H1 (cell line): ENCODE data around the gene CLPTM1L. TPM values are rescaled to one million over a fixed set of nuclear protein-coding genes. Genes with fewer than 3 reads are reported as not detected.

Experiments used
- CTCF ChIA-PET: fragments of 300-600 bp; sonication (Branson Sonifier 250); formaldehyde crosslinking; loops from one replicate; lab custom pipeline; 2021; ENCODE audit not compliant: partially characterized antibody; lab: Charles Lee
- POLR2A ChIA-PET: fragments of 300-600 bp; sonication (Branson Sonifier 250); formaldehyde crosslinking; loops from one replicate; lab custom pipeline; 2021; ENCODE audit warnings: inconsistent platforms; ENCODE audit not compliant: partially characterized antibody; lab: Charles Lee
- DNase-seq, 2 experiments: peaks; one replicate each; pipeline versions ENCODE4 v3.0.0 to v3.0.0-alpha.2; 2010 to 2022; ENCODE audit warnings: low spot score in 2 of 2, low read depth in 1 of 2, mixed read lengths in 1 of 2
- FAIRE-seq: peaks from 2 replicates; lab custom pipeline; 2011; peaks lifted over from hg19 to GRCh38; lab: Jason Lieb, UNC
- H2AFZ ChIP-seq: 2 replicates; pipeline ENCODE4 v1.8.1; 2012; ENCODE audit warnings: low read length, inconsistent platforms
- H2AK5ac ChIP-seq: 2 replicates; pipeline ENCODE4 v1.6.1; 2013; ENCODE audit warnings: low read depth, low read length
- H2BK120ac ChIP-seq: replicated peaks from 2 replicates; pipeline ENCODE3; 2013; ENCODE audit warnings: low read depth, low read length, inconsistent platforms
- H2BK12ac ChIP-seq: 2 replicates; pipeline ENCODE4 v1.6.1; 2013; ENCODE audit warnings: low read depth, low read length
- H2BK15ac ChIP-seq: 2 replicates; pipeline ENCODE4 v1.6.1; 2013; ENCODE audit warnings: low read length
- H2BK20ac ChIP-seq: 2 replicates; pipeline ENCODE4 v1.6.1; 2013; ENCODE audit warnings: low read length
- H2BK5ac ChIP-seq: 2 replicates; pipeline ENCODE4 v1.6.1; 2013; ENCODE audit warnings: low read depth, low read length
- H3K14ac ChIP-seq: 2 replicates; pipeline ENCODE4 v1.6.1; 2013; ENCODE audit warnings: inconsistent platforms; ENCODE audit not compliant: insufficient read length
- H3K18ac ChIP-seq: 2 replicates; pipeline ENCODE4 v1.6.1; 2013; ENCODE audit warnings: low read length; ENCODE audit errors: extremely low read depth
- H3K23ac ChIP-seq: 2 replicates; pipeline ENCODE4 v1.6.1; 2013; ENCODE audit warnings: inconsistent platforms; ENCODE audit not compliant: insufficient read length
- H3K23me2 ChIP-seq: 2 replicates; pipeline ENCODE4 v1.6.1; 2013; ENCODE audit warnings: low read depth, low read length
- H3K27ac ChIP-seq: 2 replicates; pipeline ENCODE4 v1.6.1; 2011; ENCODE audit warnings: low read depth, low read length, inconsistent platforms
- H3K27me3 ChIP-seq, 4 experiments: replicated peaks in 1 of 4; 1 replicate in 1 of 4; 2 replicates in 3 of 4; pipeline versions ENCODE4 v1.6.1 to v1.8.1; 2011 to 2013; ENCODE audit warnings: low read length in 3 of 4, mild to moderate bottlenecking in 3 of 4, inconsistent platforms in 2 of 4, mixed read lengths in 2 of 4, moderate library complexity in 1 of 4; ENCODE audit not compliant: control insufficient read depth in 3 of 4, insufficient read depth in 3 of 4; ENCODE audit errors: extremely low read depth in 1 of 4
- H3K36me3 ChIP-seq, 4 experiments: 2 replicates each; pipeline versions ENCODE4 v1.6.1 to v1.8.1; 2011 to 2013; ENCODE audit warnings: mild to moderate bottlenecking in 4 of 4, low read length in 3 of 4, moderate library complexity in 2 of 4, control low read depth in 1 of 4, inconsistent platforms in 1 of 4; ENCODE audit not compliant: insufficient read depth in 4 of 4, control insufficient read depth in 2 of 4
- H3K4ac ChIP-seq: replicated peaks from 2 replicates; pipeline ENCODE3; 2013; ENCODE audit warnings: low read length, low read depth, mixed read lengths, inconsistent platforms; ENCODE audit not compliant: insufficient read length
- H3K4me1 ChIP-seq, 4 experiments: replicated peaks in 1 of 4; 1 replicate in 1 of 4; 2 replicates in 3 of 4; pipeline versions ENCODE4 v1.6.1 to v1.8.1; 2011 to 2013; ENCODE audit warnings: low read length in 3 of 4, inconsistent platforms in 2 of 4, mixed read lengths in 1 of 4; ENCODE audit not compliant: insufficient read depth in 4 of 4, control insufficient read depth in 3 of 4
- H3K4me2 ChIP-seq, 2 experiments: 2 replicates each; pipeline versions ENCODE4 v1.6.1 to v1.8.1; 2011 to 2013; ENCODE audit warnings: low read depth in 2 of 2, low read length in 2 of 2, control low read depth in 1 of 2, inconsistent platforms in 1 of 2, mild to moderate bottlenecking in 1 of 2; ENCODE audit not compliant: insufficient read depth in 1 of 2
- H3K4me3 ChIP-seq, 4 experiments: fragments of 200-600, 300-600 bp in 1 of 4; sonication (generic), shearing (Covaris generic), sonication (Bioruptor Twin) in 1 of 4; 2 replicates each; pipeline versions ENCODE4 v1.5.1 to v1.8.1; 2011 to 2016; ENCODE audit warnings: low read length in 4 of 4, low read depth in 3 of 4, control low read depth in 2 of 4, inconsistent platforms in 2 of 4, mild to moderate bottlenecking in 2 of 4, mixed read lengths in 1 of 4, moderate library complexity in 1 of 4; ENCODE audit not compliant: insufficient read depth in 2 of 4; ENCODE audit errors: extremely low read depth in 1 of 4
- H3K56ac ChIP-seq: replicated peaks from 2 replicates; pipeline ENCODE3; 2013; ENCODE audit warnings: low read depth, mild to moderate bottlenecking, mixed read lengths, low read length, inconsistent platforms; ENCODE audit not compliant: insufficient read length
- H3K79me1 ChIP-seq: 2 replicates; pipeline ENCODE4 v1.6.1; 2013; ENCODE audit warnings: low read depth, low read length, control low read depth
- H3K79me2 ChIP-seq, 2 experiments: 2 replicates each; pipeline versions ENCODE4 v1.6.1 to v1.8.1; 2012 to 2013; ENCODE audit warnings: low read length in 2 of 2, mild to moderate bottlenecking in 2 of 2, inconsistent platforms in 1 of 2; ENCODE audit not compliant: insufficient read depth in 2 of 2, control insufficient read depth in 1 of 2
- H3K9ac ChIP-seq, 4 experiments: replicated peaks in 1 of 4; 1 replicate in 1 of 4; 2 replicates in 3 of 4; pipeline versions ENCODE4 v1.6.1 to v1.8.1; 2011 to 2013; ENCODE audit warnings: low read depth in 3 of 4, low read length in 3 of 4, control low read depth in 2 of 4, mild to moderate bottlenecking in 2 of 4, moderate library complexity in 2 of 4, inconsistent platforms in 1 of 4; ENCODE audit errors: extremely low read depth in 1 of 4
- H3K9me3 ChIP-seq, 2 experiments: 2 replicates each; pipeline versions ENCODE4 v1.6.1 to v1.8.1; 2012 to 2013; ENCODE audit warnings: mild to moderate bottlenecking in 2 of 2, moderate library complexity in 2 of 2, control low read depth in 1 of 2, inconsistent platforms in 1 of 2, low read depth in 1 of 2, low read length in 1 of 2, mixed read lengths in 1 of 2; ENCODE audit not compliant: insufficient read depth in 2 of 2
- H4K20me1 ChIP-seq, 2 experiments: replicated peaks in 1 of 2; 2 replicates each; pipeline versions ENCODE3 to v1.8.1; 2011 to 2013; ENCODE audit warnings: inconsistent platforms in 2 of 2, low read length in 2 of 2, mild to moderate bottlenecking in 1 of 2; ENCODE audit not compliant: insufficient read depth in 2 of 2, control insufficient read depth in 1 of 2
- H4K5ac ChIP-seq: 2 replicates; pipeline ENCODE4 v1.6.1; 2013; ENCODE audit warnings: low read length, low read depth, mixed read lengths, inconsistent platforms; ENCODE audit not compliant: insufficient read length
- H4K8ac ChIP-seq: 2 replicates; pipeline ENCODE4 v1.8.0; 2013; ENCODE audit warnings: mild to moderate bottlenecking, moderate library complexity, low read length, inconsistent platforms; ENCODE audit not compliant: insufficient read depth; ENCODE audit errors: extremely low read depth
- H4K91ac ChIP-seq: replicated peaks from 2 replicates; pipeline ENCODE3; 2013; ENCODE audit warnings: low read length, mixed read lengths, inconsistent platforms; ENCODE audit not compliant: insufficient read length
- ASH2L ChIP-seq: fragments of 200-600, 300-600 bp; sonication (generic); IDR thresholded peaks from one replicate; pipeline ENCODE4 v1.7.1; 2017; ENCODE audit warnings: low read length
- ATF3 ChIP-seq: IDR thresholded peaks from 2 replicates; pipeline ENCODE4 v1.6.1; 2011; ENCODE audit warnings: low read depth, mild to moderate bottlenecking, low read length; ENCODE audit not compliant: insufficient read depth
- BRCA1 ChIP-seq: IDR thresholded peaks from 2 replicates; pipeline ENCODE4 v1.6.1; 2012; ENCODE audit warnings: low read depth, low read length, improper control_type of control experiment
- CHD1 ChIP-seq: IDR thresholded peaks from 2 replicates; pipeline ENCODE4 v1.6.1; 2012; ENCODE audit warnings: low read depth, low read length, improper control_type of control experiment
- CHD2 ChIP-seq: IDR thresholded peaks from 2 replicates; pipeline ENCODE4 v1.6.1; 2012; ENCODE audit warnings: low read length, improper control_type of control experiment
- CTBP2 ChIP-seq: IDR thresholded peaks from 2 replicates; pipeline ENCODE4 v1.7.0; 2011; ENCODE audit warnings: borderline replicate concordance, mild to moderate bottlenecking, moderate library complexity, mixed read lengths, low read length; ENCODE audit not compliant: insufficient read depth, insufficient read length
- FOSL1 ChIP-seq: IDR thresholded peaks from 2 replicates; pipeline ENCODE4 v1.6.1; 2011; ENCODE audit warnings: mild to moderate bottlenecking, low read depth, low read length, moderate library complexity; ENCODE audit not compliant: insufficient read depth
- GTF2F1 ChIP-seq: IDR thresholded peaks from 2 replicates; pipeline ENCODE4 v1.6.1; 2012; ENCODE audit warnings: low read depth, low read length, improper control_type of control experiment, borderline replicate concordance
- HDAC6 ChIP-seq: IDR thresholded peaks from one replicate; pipeline ENCODE4 v1.7.1; 2012; ENCODE audit warnings: low read depth, mild to moderate bottlenecking, inconsistent platforms, low read length, moderate library complexity
- JUN ChIP-seq: IDR thresholded peaks from 2 replicates; pipeline ENCODE4 v1.6.1; 2011; ENCODE audit warnings: low read depth, mild to moderate bottlenecking, improper control_type of control experiment, low read length
- KDM1A ChIP-seq: fragments of 200-600, 300-600 bp; sonication (generic); IDR thresholded peaks from 2 replicates; pipeline ENCODE4 v1.7.1; 2016; ENCODE audit warnings: mild to moderate bottlenecking, low read length, borderline replicate concordance
- RNF2 ChIP-seq: fragments of 200-900, 300-1000 bp; sonication (generic); IDR thresholded peaks from 2 replicates; pipeline ENCODE4 v1.7.1; 2016; ENCODE audit warnings: borderline replicate concordance, low read depth, mild to moderate bottlenecking, antibody characterized with exemption, low read length; ENCODE audit not compliant: poor library complexity, severe bottlenecking; ENCODE audit errors: missing control alignments
- SAP30 ChIP-seq: fragments of 300-600 bp; sonication (generic); IDR thresholded peaks from 2 replicates; pipeline ENCODE4 v1.7.1; 2012; ENCODE audit warnings: low read length, moderate library complexity, mild to moderate bottlenecking, inconsistent platforms; ENCODE audit not compliant: insufficient read depth, insufficient replicate concordance
- YY1 ChIP-seq: IDR thresholded peaks from 2 replicates; pipeline ENCODE4 v1.6.1; 2011; ENCODE audit warnings: low read depth, mild to moderate bottlenecking, low read length
- WGBS, 2 experiments: shearing (Covaris generic) in 1 of 2; methylation state at CpG; one replicate each; pipeline versions ENCODE4 v1.1.6 to v1.1.7; 2013 to 2015; ENCODE audit warnings: low lambda C conversion rate in 2 of 2, mixed read lengths in 2 of 2, inconsistent platforms in 1 of 2, low coverage in 1 of 2, missing lambda C conversion rate in 1 of 2; ENCODE audit not compliant: insufficient replicate concordance in 2 of 2, insufficient coverage in 1 of 2, insufficient read length in 1 of 2; ENCODE audit errors: extremely low coverage in 1 of 2, missing lambda C conversion rate in 1 of 2; 5-methylcytosine and 5-hydroxymethylcytosine counted together
- polyA plus RNA-seq, 7 experiments: library from polyadenylated mRNA; depleted of rRNA in 3 of 7; stranded (reverse) in 5 of 7; unstranded in 2 of 7; fragments of >200 nt in 5 of 7; fragments of 200-250 nt in 2 of 7; gene quantifications; 1 replicate in 5 of 7; 2 replicates in 1 of 7; 4 replicates in 1 of 7; pipeline versions ENCODE4 v1.2.1 to v1.2.3, GENCODE V29; 2011 to 2013; ENCODE audit warnings: missing spikeins in 2 of 7, mixed read lengths in 2 of 7
- total RNA-seq: library from RNA; stranded (reverse); fragmentation: NEBNext Ultra II Directional; extraction: Animal tissue kit (Norgen Biotek cat#: 25700); gene quantifications from 2 replicates; pipeline ENCODE4 v1.2.1, GENCODE V29; 2021

Gene CLPTM1L
- total and polyA plus RNA-seq, 2 of the 8 experiments (the other 6 are each of a cell fraction or from before 2014, with no cell fraction given) = 102 to 119 TPM

GRCh38 chr5:1368236-1368635, 23.3 kb upstream of the CLPTM1L start:
- Histone ChIP-seq H3K79me2 (no peaks in the 10 kb centered on the region), H4K5ac (no peak overlapping the region), H3K4me3 (no peak overlapping the region), H3K14ac (no peak overlapping the region), H2AK5ac (no peak overlapping the region), H3K36me3 (no peaks in the 10 kb centered on the region), H2BK5ac (no peak overlapping the region), H3K27me3 (no peaks in the 10 kb centered on the region), H3K9me3 (no peaks in the 10 kb centered on the region), H4K8ac (no peak overlapping the region; the same call in 1 of the 2 replicates), H2BK15ac (no peak overlapping the region), H3K79me1 (no peaks in the 10 kb centered on the region), H3K27ac (no peak overlapping the region), H2AFZ (no peak overlapping the region), H4K91ac (no peak overlapping the region), H2BK20ac (no peak overlapping the region), H3K4me2 (no peak overlapping the region), H3K56ac (no peak overlapping the region), H4K20me1 (no peaks in the 10 kb centered on the region), H3K4ac (no peak overlapping the region), H2BK120ac (no peak overlapping the region), H3K23ac (no peak overlapping the region), H3K23me2 (no peaks in the 10 kb centered on the region), H3K4me1 (peaks cover 0 to 3% (median 1%) of the 10 kb centered on the region in 4 experiments; a peak in 1 of 7 replicates), H3K18ac (no peak overlapping the region), H3K9ac (no peak overlapping the region; a peak in 1 of 7 replicates), H2BK12ac (no peak overlapping the region)
- FAIRE-seq (no peak), DNase-seq (no peak)
- WGBS, 2 experiments = 98% methylated on average over 7 of the region's 7 CpGs; no CpG with 5 or more reads in 1 of the 2 experiments
- CTCF ChIA-PET = interaction anchor here (0.6 to 2.5 kb wide), 2 partner anchors 11 to 27 kb away, joined by 3 to 12 read pairs; no protein-coding TSS in a partner anchor
- POLR2A ChIA-PET = no interaction called here
- TF ChIP-seq CTBP2 (no peak), YY1 (no peak), KDM1A (no peak), BRCA1 (no peak), FOSL1 (no peak), RNF2 (no peak), CHD1 (no peak), JUN (no peak), ASH2L (no peak), SAP30 (no peak), ATF3 (no peak), HDAC6 (no peak), GTF2F1 (no peak), CHD2 (no peak)
